K562 (cell line): ENCODE results near the gene ATP23. TPM values are rescaled to one million over a fixed set of nuclear protein-coding genes. Genes with fewer than 3 reads are reported as not detected.

ENCODE experiments used
- ATF1 ChIP-seq, 2 experiments: fragments of 450-650 bp in 1 of 2; IDR thresholded peaks; 2 replicates each; pipeline ENCODE4 v1.6.1; 2016; ENCODE audit warnings: missing compliant biosample characterization in 1 of 2, missing genetic modification characterization in 1 of 2
- BRCA1 ChIP-seq, 2 experiments: fragments of 450-650 bp in 1 of 2; sonication (generic) in 1 of 2; formaldehyde crosslinking in 1 of 2; IDR thresholded peaks; 2 replicates each; pipeline versions ENCODE4 v1.5.0 to v1.6.1; 2017 to 2020; ENCODE audit warnings: mild to moderate bottlenecking in 1 of 2, missing genetic modification reagents in 1 of 2
- HMGN3 ChIP-seq: IDR thresholded peaks from 2 replicates; pipeline ENCODE4 v1.6.1; 2011; ENCODE audit warnings: borderline replicate concordance, low read depth, mild to moderate bottlenecking, mixed read lengths, low read length; ENCODE audit not compliant: insufficient read length; ENCODE audit errors: extremely low read depth
- KDM1A ChIP-seq, 2 experiments: fragments of 450-650 bp; IDR thresholded peaks; 2 replicates each; pipeline ENCODE4 v1.6.1; 2016; ENCODE audit warnings: mild to moderate bottlenecking in 2 of 2
- KHSRP ChIP-seq: fragments of 450-650 bp; IDR thresholded peaks from 2 replicates; pipeline ENCODE4 v1.6.1; 2017
- KLF10 ChIP-seq: fragments of 250-450 bp; sonication (Bioruptor Pico); IDR thresholded peaks from 2 replicates; pipeline ENCODE4 v1.6.1; 2021; ENCODE audit warnings: matching md5 sums
- NCOR1 ChIP-seq: fragments of 450-650 bp; IDR thresholded peaks from 2 replicates; pipeline ENCODE4 v1.6.1; 2016; ENCODE audit warnings: mild to moderate bottlenecking, moderate library complexity
- PHB2 ChIP-seq: fragments of 450-650 bp; IDR thresholded peaks from 2 replicates; pipeline ENCODE4 v1.6.1; 2017; ENCODE audit warnings: low read depth
- PHF20 ChIP-seq: fragments of 450-650 bp; IDR thresholded peaks from 2 replicates; pipeline ENCODE4 v1.6.1; 2018; ENCODE audit not compliant: partially characterized antibody
- POLR2AphosphoS2 ChIP-seq: IDR thresholded peaks from 2 replicates; pipeline ENCODE4 v1.6.1; 2012; ENCODE audit warnings: low read length, improper control_type of control experiment
- PTTG1 ChIP-seq: fragments of 450-650 bp; IDR thresholded peaks from 2 replicates; pipeline ENCODE4 v1.6.1; 2016; ENCODE audit warnings: low read depth, mild to moderate bottlenecking, missing genetic modification characterization, missing compliant biosample characterization
- SETDB1 ChIP-seq: IDR thresholded peaks from one replicate; pipeline ENCODE4 v1.6.1; 2012; ENCODE audit warnings: low read length, control low read depth, inconsistent platforms
- TAF7 ChIP-seq: fragments of 450-650 bp; IDR thresholded peaks from 2 replicates; pipeline ENCODE4 v1.6.1; 2016; ENCODE audit warnings: missing genetic modification characterization, missing compliant biosample characterization
- TSC22D4 ChIP-seq: fragments of 450-650 bp; IDR thresholded peaks from 2 replicates; pipeline ENCODE4 v1.6.1; 2016; ENCODE audit warnings: missing genetic modification characterization, missing biosample characterization, control low read depth
- XRCC4 ChIP-seq: IDR thresholded peaks from one replicate; pipeline ENCODE4 v1.6.1; 2011; ENCODE audit not compliant: insufficient read depth, insufficient read length; ENCODE audit errors: extremely low read depth
- XRCC5 ChIP-seq: fragments of 200-400 bp; formaldehyde crosslinking; IDR thresholded peaks from 2 replicates; pipeline ENCODE4 v1.6.1; 2017; ENCODE audit warnings: low read depth, mild to moderate bottlenecking, low read length
- ZBTB1 ChIP-seq: sonication (generic); formaldehyde crosslinking; IDR thresholded peaks from 2 replicates; pipeline ENCODE4 v1.8.1; 2023; ENCODE audit warnings: missing genetic modification reagents, low read depth, mild to moderate bottlenecking, borderline replicate concordance
- ZNF124 ChIP-seq: sonication (generic); formaldehyde crosslinking; IDR thresholded peaks from 2 replicates; pipeline ENCODE4 v1.8.1; 2022; ENCODE audit warnings: missing genetic modification reagents
- ZNF253 ChIP-seq: fragments of 250-450 bp; sonication (Bioruptor Pico); conservative IDR thresholded peaks from 2 replicates; pipeline ENCODE4 v1.6.1; 2021; ENCODE audit warnings: mild to moderate bottlenecking
- ZNF561 ChIP-seq: fragments of 450-650 bp; formaldehyde crosslinking; conservative IDR thresholded peaks from 2 replicates; pipeline ENCODE4 v1.4.0; 2020; ENCODE audit warnings: mild to moderate bottlenecking, moderate library complexity
- ZNF644 ChIP-seq: fragments of 200-800 bp; sonication (Bioruptor generic); IDR thresholded peaks from 2 replicates; pipeline ENCODE4 v1.6.1; 2016; ENCODE audit warnings: low read depth, missing genetic modification characterization, missing compliant biosample characterization
- polyA plus RNA-seq, 8 experiments: library from polyadenylated mRNA; depleted of rRNA in 4 of 8; stranded (reverse) in 5 of 8; unstranded in 3 of 8; fragments of >200 nt; fragmentation: Nextera tagmentation in 2 of 8; fragmentation: Illumina TruSeq in 1 of 8; extraction: Ambion mirVana in 2 of 8; extraction: Trizol in 1 of 8; gene quantifications; 2 replicates each; pipeline versions ENCODE4 v1.2.1 to v1.2.3, GENCODE V29; 2011 to 2014; ENCODE audit warnings: inconsistent platforms in 1 of 8, missing spikeins in 1 of 8
- total RNA-seq, 7 experiments: library from RNA; depleted of rRNA in 6 of 7; stranded (reverse); fragments of >200 nt in 6 of 7; fragmentation: Illumina TruSeq in 2 of 7; extraction: Trizol in 2 of 7; gene quantifications; 2 replicates each; pipeline versions ENCODE4 v1.2.1 to v1.2.3, GENCODE V29; 2011 to 2021; ENCODE audit warnings: low replicate concordance in 1 of 7
- TF ChIP-seq, protein P1 (sequence below): fragments of 450-650 bp; IDR thresholded peaks from 2 replicates; pipeline ENCODE4 v1.6.1; 2016; ENCODE audit warnings: borderline replicate concordance
- TF ChIP-seq, protein P2 (sequence below): sonication (generic); formaldehyde crosslinking; IDR thresholded peaks from 2 replicates; pipeline ENCODE4 v1.8.0; 2022; ENCODE audit warnings: missing genetic modification reagents, mild to moderate bottlenecking, moderate library complexity, borderline replicate concordance
- TF ChIP-seq, protein P3 (sequence below): conservative IDR thresholded peaks from 2 replicates; pipeline ENCODE4 v1.6.1; 2011; ENCODE audit warnings: low read depth, mild to moderate bottlenecking, low read length; ENCODE audit not compliant: control insufficient read depth

Gene ATP23
- total and polyA plus RNA-seq, 9 of the 15 experiments (the other 6 are each of a cell fraction or from before 2014, with no cell fraction given): 8.3 to 53.7 (median 28.5) TPM

DNA sequence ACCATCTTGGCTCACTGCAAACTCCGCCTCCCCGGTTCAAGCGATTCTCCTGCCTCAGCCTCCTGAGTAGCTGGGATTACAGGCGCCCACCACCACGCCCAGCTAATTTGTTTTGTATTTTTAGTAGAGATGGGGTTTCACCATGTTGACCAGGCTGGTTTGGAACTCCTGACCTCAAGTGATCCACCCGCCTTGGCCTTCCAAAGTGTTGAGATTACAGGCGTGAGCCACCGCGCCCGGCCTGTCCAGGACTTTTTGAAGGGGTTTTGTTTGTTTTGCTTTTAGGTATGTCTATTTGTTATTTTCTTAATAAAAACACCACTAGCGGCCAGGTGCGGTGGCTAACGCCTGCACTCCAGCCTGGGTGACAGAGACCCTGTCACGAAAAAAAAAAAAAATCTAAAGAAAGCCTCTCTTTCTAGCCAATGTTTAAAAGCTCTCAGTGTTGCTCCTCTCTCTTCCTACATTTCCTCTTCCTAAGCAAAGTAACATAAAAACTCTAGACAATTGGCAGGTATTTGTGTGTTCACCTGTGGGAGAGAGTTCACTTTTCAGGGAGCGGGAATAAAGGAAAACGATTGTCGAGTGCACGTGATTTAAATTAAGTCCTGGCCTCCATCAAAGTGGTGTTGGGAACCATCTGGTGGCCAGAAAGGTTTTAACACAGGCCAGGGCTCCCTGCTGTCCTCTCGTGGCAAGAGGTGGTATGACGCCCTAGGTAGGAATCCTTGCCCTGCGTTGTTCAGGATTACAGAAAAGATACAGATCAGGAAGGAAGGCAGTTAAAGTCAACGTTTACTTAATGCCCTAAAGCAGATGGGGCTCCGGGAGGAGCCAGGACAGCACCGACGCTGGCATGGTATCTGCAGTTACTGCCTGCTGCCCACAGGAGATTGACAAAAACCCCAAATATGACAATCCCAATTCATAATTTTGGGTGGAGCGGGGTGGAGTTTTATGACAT lies 36.2 kb upstream of the ATP23 start (continued):
- TF ChIP-seq TSC22D4: no peak
- TF ChIP-seq, protein P1, sequence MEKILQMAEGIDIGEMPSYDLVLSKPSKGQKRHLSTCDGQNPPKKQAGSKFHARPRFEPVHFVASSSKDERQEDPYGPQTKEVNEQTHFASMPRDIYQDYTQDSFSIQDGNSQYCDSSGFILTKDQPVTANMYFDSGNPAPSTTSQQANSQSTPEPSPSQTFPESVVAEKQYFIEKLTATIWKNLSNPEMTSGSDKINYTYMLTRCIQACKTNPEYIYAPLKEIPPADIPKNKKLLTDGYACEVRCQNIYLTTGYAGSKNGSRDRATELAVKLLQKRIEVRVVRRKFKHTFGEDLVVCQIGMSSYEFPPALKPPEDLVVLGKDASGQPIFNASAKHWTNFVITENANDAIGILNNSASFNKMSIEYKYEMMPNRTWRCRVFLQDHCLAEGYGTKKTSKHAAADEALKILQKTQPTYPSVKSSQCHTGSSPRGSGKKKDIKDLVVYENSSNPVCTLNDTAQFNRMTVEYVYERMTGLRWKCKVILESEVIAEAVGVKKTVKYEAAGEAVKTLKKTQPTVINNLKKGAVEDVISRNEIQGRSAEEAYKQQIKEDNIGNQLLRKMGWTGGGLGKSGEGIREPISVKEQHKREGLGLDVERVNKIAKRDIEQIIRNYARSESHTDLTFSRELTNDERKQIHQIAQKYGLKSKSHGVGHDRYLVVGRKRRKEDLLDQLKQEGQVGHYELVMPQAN: no peak
- peak; percentile 20; the same call in 1 of the 2 replicates for TF ChIP-seq NCOR1
- no peak for TF ChIP-seq ZNF253
- peak; percentile 94 for TF ChIP-seq XRCC5
- no peak for TF ChIP-seq XRCC4
- TF ChIP-seq, protein P2, sequence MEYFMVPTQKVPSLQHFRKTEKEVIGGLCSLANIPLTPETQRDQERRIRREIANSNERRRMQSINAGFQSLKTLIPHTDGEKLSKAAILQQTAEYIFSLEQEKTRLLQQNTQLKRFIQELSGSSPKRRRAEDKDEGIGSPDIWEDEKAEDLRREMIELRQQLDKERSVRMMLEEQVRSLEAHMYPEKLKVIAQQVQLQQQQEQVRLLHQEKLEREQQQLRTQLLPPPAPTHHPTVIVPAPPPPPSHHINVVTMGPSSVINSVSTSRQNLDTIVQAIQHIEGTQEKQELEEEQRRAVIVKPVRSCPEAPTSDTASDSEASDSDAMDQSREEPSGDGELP (CRISPR knock-in tag): peak; percentile 60
- TF ChIP-seq PTTG1 (tag): no peak
- TF ChIP-seq ZNF644: no peak
- no peak for TF ChIP-seq KDM1A (IDR thresholded peaks at IDR 0.05)
- no peak for TF ChIP-seq POLR2AphosphoS2
- TF ChIP-seq ZNF561 (CRISPR knock-in tag): no peak
- TF ChIP-seq KLF10 (CRISPR knock-in tag): no peak
- TF ChIP-seq SETDB1: no peak
- TF ChIP-seq, protein P3, sequence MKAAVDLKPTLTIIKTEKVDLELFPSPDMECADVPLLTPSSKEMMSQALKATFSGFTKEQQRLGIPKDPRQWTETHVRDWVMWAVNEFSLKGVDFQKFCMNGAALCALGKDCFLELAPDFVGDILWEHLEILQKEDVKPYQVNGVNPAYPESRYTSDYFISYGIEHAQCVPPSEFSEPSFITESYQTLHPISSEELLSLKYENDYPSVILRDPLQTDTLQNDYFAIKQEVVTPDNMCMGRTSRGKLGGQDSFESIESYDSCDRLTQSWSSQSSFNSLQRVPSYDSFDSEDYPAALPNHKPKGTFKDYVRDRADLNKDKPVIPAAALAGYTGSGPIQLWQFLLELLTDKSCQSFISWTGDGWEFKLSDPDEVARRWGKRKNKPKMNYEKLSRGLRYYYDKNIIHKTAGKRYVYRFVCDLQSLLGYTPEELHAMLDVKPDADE: no peak
- TF ChIP-seq ZNF124 (CRISPR knock-in tag): no peak
- TF ChIP-seq PHB2: no peak
- TF ChIP-seq ZBTB1 (CRISPR knock-in tag): no peak
- no peak for TF ChIP-seq HMGN3
- TF ChIP-seq TAF7 (tag): no peak
- no peak for TF ChIP-seq KHSRP
- TF ChIP-seq ATF1 (CRISPR knock-in tag; IDR thresholded peaks at IDR 0.05): no peak
- TF ChIP-seq ATF1 (tag; IDR thresholded peaks at IDR 0.05): 0 out of 2 replicates have a peak, but pooled peaks have one; percentile 36
- no peak for TF ChIP-seq PHF20
- no peak for TF ChIP-seq BRCA1 (IDR thresholded peaks at IDR 0.05)
- no peak for TF ChIP-seq BRCA1 (CRISPR knock-in tag; IDR thresholded peaks at IDR 0.05)
